PFSK-1 (cell line): ENCODE data around the gene ARID5A.

Source experiments
- POLR2AphosphoS5 ChIP-seq: IDR thresholded peaks from 2 replicates; pipeline ENCODE4 v1.6.1; 2012; ENCODE audit warnings: low read depth, mild to moderate bottlenecking, control low read depth, low read length, moderate library complexity
- REST ChIP-seq, 2 experiments: IDR thresholded peaks; 2 replicates each; pipeline versions ENCODE4 v1.6.1 to v1.8.0; 2011 to 2012; ENCODE audit warnings: low read depth in 2 of 2, low read length in 2 of 2, control low read depth in 1 of 2, inconsistent platforms in 1 of 2, mild to moderate bottlenecking in 1 of 2, moderate library complexity in 1 of 2; ENCODE audit not compliant: insufficient read depth in 1 of 2

GRCh38 chr2:96521219-96521618, 15.3 kb upstream of the ARID5A start:
- no peak for TF ChIP-seq REST (IDR thresholded peaks at IDR 0.05; ENCODE audit: insufficient read depth in 1 of 2, low read depth in 2 of 2, low read length in 2 of 2)
- TF ChIP-seq POLR2AphosphoS5, result no peak
